HEK293T (cell line): ENCODE results near the gene EMSY.

Source experiments
- BHLHE40 ChIP-seq: fragments of 450-650 bp; IDR thresholded peaks from 2 replicates; pipeline ENCODE4 v1.6.1; 2016; ENCODE audit warnings: mild to moderate bottlenecking, moderate library complexity, borderline replicate concordance
- CTBP1 ChIP-seq: fragments of 450-650 bp; IDR thresholded peaks from 2 replicates; pipeline ENCODE4 v1.6.1; 2016; ENCODE audit warnings: borderline replicate concordance
- FOXM1 ChIP-seq: fragments of 450-650 bp; IDR thresholded peaks from 2 replicates; pipeline ENCODE4 v1.6.1; 2017; ENCODE audit warnings: mild to moderate bottlenecking, borderline replicate concordance
- HDGF ChIP-seq: fragments of 450-650 bp; IDR thresholded peaks from 2 replicates; pipeline ENCODE4 v1.6.1; 2017; ENCODE audit warnings: antibody characterized with exemption, borderline replicate concordance
- L3MBTL2 ChIP-seq: fragments of 450-650 bp; conservative IDR thresholded peaks from 2 replicates; pipeline ENCODE4 v1.6.1; 2016; ENCODE audit warnings: mild to moderate bottlenecking
- LEF1 ChIP-seq: fragments of 450-650 bp; IDR thresholded peaks from 2 replicates; pipeline ENCODE4 v1.6.1; 2017; ENCODE audit warnings: mild to moderate bottlenecking, borderline replicate concordance
- PKNOX1 ChIP-seq: fragments of 450-650 bp; IDR thresholded peaks from 2 replicates; pipeline ENCODE4 v1.6.1; 2016
- SP1 ChIP-seq: fragments of 450-650 bp; IDR thresholded peaks from 2 replicates; pipeline ENCODE4 v1.6.1; 2017
- SUZ12 ChIP-seq: fragments of 450-650 bp; IDR thresholded peaks from 2 replicates; pipeline ENCODE4 v1.6.1; 2016; ENCODE audit warnings: mild to moderate bottlenecking
- TARDBP ChIP-seq: fragments of 450-650 bp; IDR thresholded peaks from 2 replicates; pipeline ENCODE4 v1.6.1; 2016
- ZNF384 ChIP-seq: fragments of 450-650 bp; IDR thresholded peaks from 2 replicates; pipeline ENCODE4 v1.6.1; 2016

- TF ChIP-seq PKNOX1, result no peak
- TF ChIP-seq BHLHE40, result no peak
- TF ChIP-seq FOXM1, result no peak
- TF ChIP-seq ZNF384, result no peak
- TF ChIP-seq HDGF, result no peak
- no peak for TF ChIP-seq LEF1
- TF ChIP-seq CTBP1, result no peak
- TF ChIP-seq SP1, result no peak
- no peak for TF ChIP-seq L3MBTL2
- TF ChIP-seq SUZ12, result no peak
- no peak for TF ChIP-seq TARDBP
These were observed 134.9 kb downstream of the EMSY start for GRCh38 chr11:76579752-76580151.
